ENCODE data around the gene RWDD4. TPM values are rescaled to one million over a fixed set of nuclear protein-coding genes. Genes with fewer than 3 reads are reported as not detected.
A peak's percentile ranks its signal among the peaks of the same experiment; 100 is the strongest.

The RWDD4 gene
- total RNA-seq = 10 to 100 TPM; 24.4 to 27.6 TPM

- no peaks in the 10 kb centered on the region for H3K27me3 ChIP-seq (replicated peaks; ENCODE audit: insufficient read depth)
- no peaks in the 10 kb centered on the region for H3K36me3 ChIP-seq
- H3K4me3 ChIP-seq = peak within 1 kb of the TSS; percentile 69 to 90
- intact Hi-C loops (cut with DNase I) = loop anchor here (2.0 kb wide), 1 partner anchor 154 kb away; the partner anchor contains the start of gene ING2
- peak within 1 kb of the TSS; percentile 88 to 93 for H3K27ac ChIP-seq
- WGBS = under 1% methylated on average over 36 of the region's 63 CpGs
- peak; percentile 98 for DNase-seq (ENCODE audit: low spot score)
- TF ChIP-seq POLR2AphosphoS5 (IDR thresholded peaks at IDR 0.05) (peak; percentile 89), POLR2A (IDR thresholded peaks at IDR 0.05) (peak; percentile 91), CTCF (IDR thresholded peaks at IDR 0.05) (peak in 2 of 4 experiments; percentile 67 to 77)
- no peaks in the 10 kb centered on the region for H3K4me1 ChIP-seq (replicated peaks)
- H3K9me3 ChIP-seq = no peaks in the 10 kb centered on the region
Measured at GRCh38 chr4:183659029-183659871, at the start of gene RWDD4, which contains the start of gene TRAPPC11. TSS of gene RWDD4 (minus strand) at chr4:183659185. CDS start at chr4:183658952, 233 bp downstream. TSS of gene TRAPPC11 (plus strand) at chr4:183659293. CDS start at chr4:183663868, 4,575 bp downstream.

- H3K4me1 ChIP-seq (replicated peaks) = no peaks in the 10 kb centered on the region
- TF ChIP-seq CTCF (IDR thresholded peaks at IDR 0.05) = no peak
- no peak for TF ChIP-seq POLR2A (IDR thresholded peaks at IDR 0.05)
- TF ChIP-seq POLR2AphosphoS5 (IDR thresholded peaks at IDR 0.05) = no peak
- H3K4me3 ChIP-seq = no peak overlapping the region
- peaks cover 0 to 14% of the 10 kb centered on the region in 2 donors for H3K36me3 ChIP-seq
- WGBS = 92% methylated on average over 1 of the region's 1 CpG
- no peak overlapping the region for H3K27ac ChIP-seq
- no peaks in the 10 kb centered on the region for H3K9me3 ChIP-seq
- no peak for DNase-seq (ENCODE audit: low spot score)
- no peaks in the 10 kb centered on the region for H3K27me3 ChIP-seq (replicated peaks; ENCODE audit: insufficient read depth)
- intact Hi-C loops (cut with DNase I) = no loop called here
Measured at GRCh38 chr4:183702492-183702891, 43.5 kb upstream of the RWDD4 start.

GRCh38 chr4:183700407-183700806 lies 41.4 kb upstream of the RWDD4 start:
- 63% methylated on average over 4 of the region's 4 CpGs for WGBS

GRCh38 chr4:183698909-183699308 lies 39.9 kb upstream of the RWDD4 start:
- H3K9me3 ChIP-seq = no peaks in the 10 kb centered on the region
- DNase-seq (ENCODE audit: low spot score) = no peak
- no peak for TF ChIP-seq POLR2AphosphoS5 (IDR thresholded peaks at IDR 0.05)
- no peak for TF ChIP-seq CTCF (IDR thresholded peaks at IDR 0.05)
- TF ChIP-seq POLR2A (IDR thresholded peaks at IDR 0.05) = no peak
- H3K4me3 ChIP-seq = no peak overlapping the region
- intact Hi-C loops (cut with DNase I) = no loop called here
- no peak overlapping the region for H3K27ac ChIP-seq
- no peaks in the 10 kb centered on the region for H3K4me1 ChIP-seq (replicated peaks)
- peaks cover 0 to 14% of the 10 kb centered on the region in 2 donors for H3K36me3 ChIP-seq
- H3K27me3 ChIP-seq (replicated peaks; ENCODE audit: insufficient read depth) = no peaks in the 10 kb centered on the region

More at GRCh38 chr4:183700407-183700806, 41.4 kb upstream of the RWDD4 start:
- Histone ChIP-seq H3K4me3 (no peak overlapping the region), H3K4me1 (replicated peaks) (no peaks in the 10 kb centered on the region), H3K9me3 (no peaks in the 10 kb centered on the region), H3K36me3 (peaks cover 0 to 14% of the 10 kb centered on the region in 2 donors), H3K27ac (no peak overlapping the region), H3K27me3 (replicated peaks; ENCODE audit: insufficient read depth) (no peaks in the 10 kb centered on the region)
- peak; percentile 48 for DNase-seq (ENCODE audit: low spot score)
- TF ChIP-seq POLR2A (IDR thresholded peaks at IDR 0.05) (no peak), CTCF (IDR thresholded peaks at IDR 0.05) (peak in 1 of 4 experiments; percentile 22), POLR2AphosphoS5 (IDR thresholded peaks at IDR 0.05) (peak; percentile 54)
- intact Hi-C loops (cut with DNase I) = no loop called here

Data from prostate gland (tissue), 2 donors.